Measurements from ENCODE around the gene TMEM42.

TMEM42 gene

GRCh38 chr3:44913868-44914468 is 52.3 kb downstream of the TMEM42 start:
- peak; percentile 48 for DNase-seq

DNA sequence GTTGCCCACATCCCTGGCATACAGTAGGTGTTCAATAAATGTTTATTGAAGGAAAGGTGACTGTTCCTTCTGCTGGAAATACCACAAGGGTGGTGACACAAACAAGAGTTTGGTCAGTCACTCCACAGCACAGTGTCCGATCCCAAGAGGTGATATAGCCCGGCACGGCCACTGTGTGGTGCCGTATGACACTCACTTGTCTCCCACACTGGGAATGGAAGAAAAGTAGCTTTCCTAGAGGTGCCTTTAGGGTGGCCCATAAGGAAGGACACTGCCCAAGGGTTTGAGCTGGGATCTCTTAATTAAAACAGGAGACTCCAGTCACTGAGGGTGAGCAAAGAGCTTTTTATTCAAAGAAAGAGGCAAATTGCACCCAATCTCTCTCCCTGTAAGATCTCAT is 53.2 kb downstream of the TMEM42 start:
- no peak for DNase-seq

Data from NCI-H2171 treated with DMSO at 0.1 percent for 48 hours (cell line).